H9 (cell line): Measurements from ENCODE around the gene ROBO3. TPM values are rescaled to one million over a fixed set of nuclear protein-coding genes. Genes with fewer than 3 reads are reported as not detected.

ENCODE experiments used
- DNase-seq: peaks from one replicate; pipeline ENCODE4 v3.0.0-alpha.2; 2017
- H2AFZ ChIP-seq: one replicate; pipeline ENCODE4 v1.6.1; 2013; ENCODE audit warnings: mild to moderate bottlenecking, low read length, control low read depth, moderate library complexity
- H2AK5ac ChIP-seq: 2 replicates; pipeline ENCODE4 v1.6.1; 2013; ENCODE audit warnings: low read length, control low read depth, mixed read lengths; ENCODE audit not compliant: insufficient read length
- H2BK120ac ChIP-seq: one replicate; pipeline ENCODE4 v1.6.1; 2013; ENCODE audit warnings: low read depth, mild to moderate bottlenecking, low read length, control low read depth, inconsistent platforms; ENCODE audit not compliant: poor library complexity, severe bottlenecking
- H2BK12ac ChIP-seq: 2 replicates; pipeline ENCODE4 v1.6.1; 2013; ENCODE audit warnings: low read length, control low read depth, mixed read lengths, low read depth; ENCODE audit not compliant: insufficient read length
- H2BK15ac ChIP-seq: 2 replicates; pipeline ENCODE4 v1.6.1; 2013; ENCODE audit warnings: low read depth, low read length, control low read depth
- H2BK20ac ChIP-seq: one replicate; pipeline ENCODE4 v1.6.1; 2013; ENCODE audit warnings: low read depth, mild to moderate bottlenecking, low read length, control low read depth, inconsistent platforms; ENCODE audit not compliant: poor library complexity, severe bottlenecking
- H2BK5ac ChIP-seq: 2 replicates; pipeline ENCODE4 v1.6.1; 2013; ENCODE audit warnings: low read length, control low read depth, mixed read lengths; ENCODE audit not compliant: insufficient read length
- H3K14ac ChIP-seq: 2 replicates; pipeline ENCODE4 v1.6.1; 2013; ENCODE audit warnings: low read length, control low read depth; ENCODE audit not compliant: insufficient read depth
- H3K18ac ChIP-seq: 2 replicates; pipeline ENCODE4 v1.6.1; 2013; ENCODE audit warnings: low read depth, mild to moderate bottlenecking, mixed read lengths, low read length, control low read depth; ENCODE audit not compliant: insufficient read length
- H3K23ac ChIP-seq: 2 replicates; pipeline ENCODE4 v1.6.1; 2013; ENCODE audit warnings: low read length, control low read depth, mixed read lengths, low read depth; ENCODE audit not compliant: insufficient read length
- H3K23me2 ChIP-seq: 2 replicates; pipeline ENCODE4 v1.6.1; 2013; ENCODE audit warnings: low read depth, mild to moderate bottlenecking, mixed read lengths, low read length, control low read depth; ENCODE audit not compliant: insufficient read length, poor library complexity, severe bottlenecking
- H3K27ac ChIP-seq: 2 replicates; pipeline ENCODE4 v1.5.1; 2013; ENCODE audit warnings: low read length, control low read depth, mixed read lengths, low read depth; ENCODE audit not compliant: insufficient read length
- H3K27me3 ChIP-seq: 2 replicates; pipeline ENCODE4 v1.6.1; 2013; ENCODE audit warnings: low read length, control low read depth, inconsistent platforms; ENCODE audit not compliant: insufficient read depth
- H3K4ac ChIP-seq: 2 replicates; pipeline ENCODE4 v1.6.1; 2013; ENCODE audit warnings: low read depth, mild to moderate bottlenecking, control low read depth, inconsistent platforms, low read length, moderate library complexity
- H3K4me1 ChIP-seq: 2 replicates; pipeline ENCODE4 v1.6.1; 2013; ENCODE audit warnings: low read length, control low read depth, inconsistent platforms; ENCODE audit not compliant: insufficient read depth
- H3K4me2 ChIP-seq: 2 replicates; pipeline ENCODE4 v1.6.1; 2013; ENCODE audit warnings: low read length, control low read depth, mixed read lengths; ENCODE audit not compliant: insufficient read length, insufficient read depth
- H3K56ac ChIP-seq: 2 replicates; pipeline ENCODE4 v1.6.1; 2013; ENCODE audit warnings: low read depth, mild to moderate bottlenecking, mixed read lengths, low read length, control low read depth; ENCODE audit not compliant: insufficient read length
- H3K79me1 ChIP-seq: 2 replicates; pipeline ENCODE4 v1.6.1; 2013; ENCODE audit warnings: low read depth, mild to moderate bottlenecking, moderate library complexity, low read length, control low read depth, inconsistent platforms; ENCODE audit not compliant: insufficient read depth, poor library complexity, severe bottlenecking
- H3K79me2 ChIP-seq: 2 replicates; pipeline ENCODE4 v1.6.1; 2013; ENCODE audit warnings: low read length, control low read depth, inconsistent platforms; ENCODE audit not compliant: insufficient read depth
- H3K9ac ChIP-seq: 2 replicates; pipeline ENCODE4 v1.6.1; 2013; ENCODE audit warnings: low read length, control low read depth, mixed read lengths; ENCODE audit not compliant: insufficient read length; ENCODE audit errors: extremely low read depth
- H3K9me3 ChIP-seq: one replicate; pipeline ENCODE4 v1.6.1; 2013; ENCODE audit warnings: low read depth, low read length, inconsistent platforms; ENCODE audit not compliant: control insufficient read depth
- H3T11ph ChIP-seq: one replicate; pipeline ENCODE4 v1.6.1; 2013; ENCODE audit warnings: mild to moderate bottlenecking, low read length, control low read depth, inconsistent platforms
- H4K20me1 ChIP-seq: one replicate; pipeline ENCODE4 v1.6.1; 2013; ENCODE audit not compliant: control insufficient read depth, insufficient read length, insufficient read depth
- H4K5ac ChIP-seq: 2 replicates; pipeline ENCODE4 v1.6.1; 2013; ENCODE audit warnings: low read depth, mild to moderate bottlenecking, mixed read lengths, low read length, control low read depth; ENCODE audit not compliant: insufficient read length
- H4K8ac ChIP-seq: replicated peaks from 2 replicates; pipeline ENCODE4 v1.6.1; 2013; ENCODE audit warnings: low read length, control low read depth, mixed read lengths, low read depth; ENCODE audit not compliant: insufficient read length
- H4K91ac ChIP-seq: 2 replicates; pipeline ENCODE4 v1.6.1; 2013; ENCODE audit warnings: low read depth, mild to moderate bottlenecking, moderate library complexity, mixed read lengths, low read length, control low read depth; ENCODE audit not compliant: insufficient read length
- H3K27ac Mint-ChIP-seq, 3 experiments: 2 replicates in 2 of 3; 3 replicates in 1 of 3; pipeline ENCODE4 v1.8.0; 2020 to 2021; ENCODE audit warnings: mixed read lengths in 3 of 3, mild to moderate bottlenecking in 1 of 3, moderate library complexity in 1 of 3
- H3K27me3 Mint-ChIP-seq: 2 replicates; pipeline ENCODE4 v1.8.0; 2021; ENCODE audit warnings: low read depth, mild to moderate bottlenecking, moderate library complexity, mixed read lengths
- H3K36me3 Mint-ChIP-seq, 3 experiments: 2 replicates in 2 of 3; 3 replicates in 1 of 3; pipeline ENCODE4 v1.8.0; 2020 to 2021; ENCODE audit warnings: low read depth in 3 of 3, mixed read lengths in 3 of 3; ENCODE audit not compliant: insufficient read depth in 1 of 3
- H3K4me1 Mint-ChIP-seq, 2 experiments: 2 replicates each; pipeline ENCODE4 v1.8.0; 2020; ENCODE audit warnings: mixed read lengths in 2 of 2
- H3K4me3 Mint-ChIP-seq, 2 experiments: 2 replicates in 1 of 2; 3 replicates in 1 of 2; pipeline ENCODE4 v1.8.0; 2020 to 2021; ENCODE audit warnings: mild to moderate bottlenecking in 2 of 2, mixed read lengths in 2 of 2, moderate library complexity in 1 of 2
- H3K9me3 Mint-ChIP-seq, 2 experiments: 2 replicates in 1 of 2; 3 replicates in 1 of 2; pipeline ENCODE4 v1.8.0; 2020; ENCODE audit warnings: mild to moderate bottlenecking in 2 of 2, mixed read lengths in 2 of 2, moderate library complexity in 1 of 2
- WGBS: extraction: QIAGEN DNeasy Blood & Tissue Kit; methylation state at CpG from one replicate; pipeline ENCODE4 v1.1.7; 2013; ENCODE audit warnings: missing lambda C conversion rate, low lambda C conversion rate, mixed read lengths; ENCODE audit not compliant: insufficient read length; ENCODE audit errors: extremely low coverage; 5-methylcytosine and 5-hydroxymethylcytosine counted together
- total RNA-seq: library from RNA; stranded (reverse); gene quantifications from 2 replicates; pipeline ENCODE4 v1.2.1, GENCODE V29; 2021
- TF ChIP-seq, protein P1 (sequence below): fragments of 200-600 bp; sonication (generic); conservative IDR thresholded peaks from 3 replicates; pipeline ENCODE4 v1.8.0; 2021; ENCODE audit warnings: antibody characterized with exemption, mild to moderate bottlenecking

Gene ROBO3
- total RNA-seq, 1 experiment from 2014 or later, result 12.6 TPM

DNA sequence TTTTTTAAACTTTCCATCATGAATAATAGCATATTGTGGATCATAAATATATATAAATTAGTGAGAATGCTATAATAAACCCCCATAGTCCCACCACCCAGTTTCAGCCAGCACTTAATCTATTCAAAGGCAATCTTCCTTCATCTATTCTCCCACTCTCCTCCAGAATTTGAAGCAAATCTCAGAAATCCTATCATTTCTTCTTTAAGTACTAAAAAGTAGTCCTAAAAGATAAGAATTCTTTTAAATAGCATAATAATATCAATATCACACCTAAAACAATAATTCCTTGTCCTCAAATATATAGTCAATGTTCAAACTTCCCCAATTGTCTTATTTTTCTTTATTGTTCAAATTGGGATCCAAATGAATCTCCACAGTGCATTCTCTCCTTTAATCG, 24.6 kb upstream of the ROBO3 start:
- Histone ChIP-seq H2BK5ac (no peak overlapping the region), H2AK5ac (no peak overlapping the region), H3K4ac (no peak overlapping the region), H3K14ac (no peak overlapping the region), H3T11ph (no peak overlapping the region), H2BK12ac (no peak overlapping the region), H2BK20ac (no peak overlapping the region), H2BK120ac (no peak overlapping the region), H4K20me1 (no peaks in the 10 kb centered on the region), H3K56ac (no peak overlapping the region), H4K5ac (no peak overlapping the region), H2BK15ac (no peak overlapping the region), H3K23ac (no peak overlapping the region), H2AFZ (no peak overlapping the region), H3K4me1 (no peaks in the 10 kb centered on the region; the same call in 1 of the 2 replicates), H3K79me1 (no peaks in the 10 kb centered on the region), H4K91ac (no peak overlapping the region), H3K27me3 (peaks cover 79% of the 10 kb centered on the region), H3K9me3 (no peaks in the 10 kb centered on the region), H3K79me2 (no peaks in the 10 kb centered on the region), H3K27ac (no peak overlapping the region), H3K9ac (no peak overlapping the region), H4K8ac (no peak overlapping the region), H3K18ac (no peak overlapping the region), H3K23me2 (peaks cover 3% of the 10 kb centered on the region), H3K4me2 (no peak overlapping the region)
- Mint-ChIP-seq H3K27me3 (peaks cover 31% of the 10 kb centered on the region), H3K4me3 (no peak overlapping the region), H3K4me1 (peaks cover 11 to 50% of the 10 kb centered on the region in 2 experiments), H3K36me3 (no peaks in the 10 kb centered on the region), H3K9me3 (peaks cover 0 to 2% of the 10 kb centered on the region in 2 experiments; a peak in 2 of 5 replicates), H3K27ac (no peak overlapping the region)
- TF ChIP-seq, protein P1, sequence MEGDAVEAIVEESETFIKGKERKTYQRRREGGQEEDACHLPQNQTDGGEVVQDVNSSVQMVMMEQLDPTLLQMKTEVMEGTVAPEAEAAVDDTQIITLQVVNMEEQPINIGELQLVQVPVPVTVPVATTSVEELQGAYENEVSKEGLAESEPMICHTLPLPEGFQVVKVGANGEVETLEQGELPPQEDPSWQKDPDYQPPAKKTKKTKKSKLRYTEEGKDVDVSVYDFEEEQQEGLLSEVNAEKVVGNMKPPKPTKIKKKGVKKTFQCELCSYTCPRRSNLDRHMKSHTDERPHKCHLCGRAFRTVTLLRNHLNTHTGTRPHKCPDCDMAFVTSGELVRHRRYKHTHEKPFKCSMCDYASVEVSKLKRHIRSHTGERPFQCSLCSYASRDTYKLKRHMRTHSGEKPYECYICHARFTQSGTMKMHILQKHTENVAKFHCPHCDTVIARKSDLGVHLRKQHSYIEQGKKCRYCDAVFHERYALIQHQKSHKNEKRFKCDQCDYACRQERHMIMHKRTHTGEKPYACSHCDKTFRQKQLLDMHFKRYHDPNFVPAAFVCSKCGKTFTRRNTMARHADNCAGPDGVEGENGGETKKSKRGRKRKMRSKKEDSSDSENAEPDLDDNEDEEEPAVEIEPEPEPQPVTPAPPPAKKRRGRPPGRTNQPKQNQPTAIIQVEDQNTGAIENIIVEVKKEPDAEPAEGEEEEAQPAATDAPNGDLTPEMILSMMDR, result no peak
- no CpG with 5 or more reads among the region's 1 CpG for WGBS
- no peak for DNase-seq
